H1 (cell line): ENCODE measurements around the gene BNIP5. TPM values are rescaled to one million over a fixed set of nuclear protein-coding genes. Genes with fewer than 3 reads are reported as not detected.

Experiments used
- BRCA1 ChIP-seq: IDR thresholded peaks from 2 replicates; pipeline ENCODE4 v1.6.1; 2012; ENCODE audit warnings: low read depth, low read length, improper control_type of control experiment
- CBX5 ChIP-seq: fragments of 300-800, 300-1000 bp; sonication (generic); IDR thresholded peaks from 2 replicates; pipeline ENCODE4 v1.7.1; 2016; ENCODE audit warnings: antibody characterized with exemption, low read length, low read depth
- CHD7 ChIP-seq: fragments of 300-600 bp; sonication (generic); IDR thresholded peaks from 2 replicates; pipeline ENCODE4 v1.7.1; 2012; ENCODE audit warnings: low read length, moderate library complexity, mild to moderate bottlenecking, inconsistent platforms; ENCODE audit not compliant: insufficient replicate concordance
- EGR1 ChIP-seq: IDR thresholded peaks from 2 replicates; pipeline ENCODE4 v1.6.1; 2011; ENCODE audit warnings: low read depth, low read length, borderline replicate concordance
- RNF2 ChIP-seq: fragments of 200-900, 300-1000 bp; sonication (generic); IDR thresholded peaks from 2 replicates; pipeline ENCODE4 v1.7.1; 2016; ENCODE audit warnings: borderline replicate concordance, low read depth, mild to moderate bottlenecking, antibody characterized with exemption, low read length; ENCODE audit not compliant: poor library complexity, severe bottlenecking; ENCODE audit errors: missing control alignments
- SRF ChIP-seq: IDR thresholded peaks from 2 replicates; pipeline ENCODE4 v1.6.1; 2011; ENCODE audit warnings: mild to moderate bottlenecking, low read depth, low read length, moderate library complexity
- TAF7 ChIP-seq: optimal IDR thresholded peaks from 2 replicates; pipeline ENCODE3; 2011; ENCODE audit warnings: low read depth, mild to moderate bottlenecking, inconsistent platforms, low read length, moderate library complexity, borderline replicate concordance
- polyA plus RNA-seq, 7 experiments: library from polyadenylated mRNA; depleted of rRNA in 3 of 7; stranded (reverse) in 5 of 7; unstranded in 2 of 7; fragments of >200 nt in 5 of 7; fragments of 200-250 nt in 2 of 7; gene quantifications; 1 replicate in 5 of 7; 2 replicates in 1 of 7; 4 replicates in 1 of 7; pipeline versions ENCODE4 v1.2.1 to v1.2.3, GENCODE V29; 2011 to 2013; ENCODE audit warnings: missing spikeins in 2 of 7, mixed read lengths in 2 of 7
- total RNA-seq: library from RNA; stranded (reverse); fragmentation: NEBNext Ultra II Directional; extraction: Animal tissue kit (Norgen Biotek cat#: 25700); gene quantifications from 2 replicates; pipeline ENCODE4 v1.2.1, GENCODE V29; 2021

BNIP5 gene
- total and polyA plus RNA-seq, 2 of the 8 experiments (the other 6 are each of a cell fraction or from before 2014, with no cell fraction given) = not detected

GRCh38 chr6:36298027-36298426, 38.7 kb downstream of the BNIP5 start (continued):
- TF ChIP-seq CHD7 (no peak), EGR1 (no peak), RNF2 (no peak), SRF (no peak), BRCA1 (no peak), TAF7 (no peak), CBX5 (no peak)
